Left hindlimb (tissue), 1 donor: ENCODE results near the gene ZNF598.
"Not testable (repeated sequence)": the region's sequence is repeated elsewhere in the genome, so short reads cannot be mapped to it uniquely, and the experiment has no call there.

ENCODE experiments used
- DNase-seq: peaks from one replicate; pipeline ENCODE4 v3.0.0-alpha.2; 2018

Gene ZNF598

DNA sequence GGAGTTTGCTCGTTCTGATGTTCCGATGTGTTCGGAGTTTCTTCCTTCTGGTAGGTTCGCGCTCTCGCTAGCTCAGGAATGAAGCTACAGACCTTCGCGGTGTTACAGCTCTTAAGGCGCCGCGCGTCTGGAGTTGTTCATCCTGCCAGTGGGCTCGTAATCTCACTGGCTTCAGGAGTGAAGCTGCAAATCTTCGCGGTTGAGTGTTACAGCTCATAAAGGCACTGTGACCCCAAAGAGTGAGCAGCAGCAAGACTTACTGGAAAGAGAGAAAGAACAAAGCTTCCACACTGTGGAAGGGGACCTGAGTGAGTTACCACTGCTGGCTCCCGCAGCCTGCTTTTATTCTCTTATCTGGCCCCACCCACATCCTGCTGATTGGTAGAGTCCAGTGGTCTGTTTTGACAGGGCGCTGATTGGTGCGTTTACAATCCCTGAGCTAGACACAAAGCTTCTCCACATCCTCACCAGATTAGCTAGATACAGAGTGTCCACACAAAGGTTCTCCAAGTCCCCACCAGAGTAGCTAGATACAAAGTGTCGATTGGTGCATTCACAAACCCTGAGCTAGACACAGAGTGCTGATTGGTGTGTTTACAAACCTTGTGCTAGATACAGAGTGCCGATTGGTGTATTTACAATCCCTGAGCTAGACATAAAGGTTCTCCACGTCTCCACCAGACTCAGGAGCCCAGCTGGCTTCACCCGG, 52.0 kb downstream of the ZNF598 start:
- DNase-seq = not testable (repeated sequence)

- DNase-seq = peak; percentile 25
Measured at GRCh38 chr16:1953734-1954133, 55.9 kb downstream of the ZNF598 start.

GRCh38 chr16:1950559-1950958, 59.1 kb downstream of the ZNF598 start:
- no peak for DNase-seq

DNA sequence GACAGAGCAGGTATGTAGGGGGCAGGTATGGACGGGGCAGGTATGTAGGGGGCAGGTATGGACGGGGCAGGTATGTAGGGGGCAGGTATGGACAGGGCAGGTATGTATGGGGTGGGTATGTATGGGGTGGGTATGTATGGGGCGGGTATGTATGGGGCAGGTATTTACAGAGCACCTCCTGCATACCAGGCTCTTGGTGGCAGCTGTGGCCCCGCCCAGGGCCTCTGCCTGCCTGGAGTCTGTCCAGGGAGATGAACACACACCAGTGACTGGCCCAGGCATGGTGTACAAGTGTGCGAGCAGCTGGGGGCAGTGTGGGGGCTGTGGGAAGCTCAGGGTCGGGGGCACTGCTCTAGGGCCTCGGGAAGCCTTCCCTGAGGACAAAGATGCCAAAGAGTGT, 59.6 kb downstream of the ZNF598 start:
- no peak for DNase-seq

DNA sequence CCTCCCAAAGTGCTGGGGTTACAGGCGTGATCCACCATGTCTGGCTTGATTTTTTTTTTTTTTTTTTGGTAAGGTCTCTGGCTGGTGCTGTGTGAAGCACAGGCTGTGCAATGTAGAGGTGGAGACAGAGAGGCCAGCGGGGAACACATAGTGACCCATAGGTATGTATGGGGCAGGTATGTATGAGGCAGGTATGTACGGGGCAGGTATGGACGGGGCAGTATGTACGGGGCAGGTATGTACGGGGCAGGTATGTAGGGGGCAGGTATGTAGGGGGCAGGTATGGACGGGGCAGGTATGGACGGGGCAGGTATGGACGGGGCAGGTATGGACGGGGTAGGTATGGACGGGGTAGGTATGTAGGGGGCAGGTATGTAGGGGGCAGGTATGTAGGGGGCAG, 60.1 kb downstream of the ZNF598 start:
- DNase-seq = no peak
